Activated naive CD4-positive, alpha-beta T cell (primary cell): Measurements from ENCODE around the gene MYBL2.
A peak's percentile ranks its signal among the peaks of the same experiment; 100 is the strongest.
"Not testable (repeated sequence)": the region's sequence is repeated elsewhere in the genome, so short reads cannot be mapped to it uniquely, and the experiment has no call there.

Source experiments
- DNase-seq, 4 experiments: peaks; one replicate each; lab custom pipeline; 2025; lab: John Stamatoyannopoulos, UW

Gene MYBL2

DNA sequence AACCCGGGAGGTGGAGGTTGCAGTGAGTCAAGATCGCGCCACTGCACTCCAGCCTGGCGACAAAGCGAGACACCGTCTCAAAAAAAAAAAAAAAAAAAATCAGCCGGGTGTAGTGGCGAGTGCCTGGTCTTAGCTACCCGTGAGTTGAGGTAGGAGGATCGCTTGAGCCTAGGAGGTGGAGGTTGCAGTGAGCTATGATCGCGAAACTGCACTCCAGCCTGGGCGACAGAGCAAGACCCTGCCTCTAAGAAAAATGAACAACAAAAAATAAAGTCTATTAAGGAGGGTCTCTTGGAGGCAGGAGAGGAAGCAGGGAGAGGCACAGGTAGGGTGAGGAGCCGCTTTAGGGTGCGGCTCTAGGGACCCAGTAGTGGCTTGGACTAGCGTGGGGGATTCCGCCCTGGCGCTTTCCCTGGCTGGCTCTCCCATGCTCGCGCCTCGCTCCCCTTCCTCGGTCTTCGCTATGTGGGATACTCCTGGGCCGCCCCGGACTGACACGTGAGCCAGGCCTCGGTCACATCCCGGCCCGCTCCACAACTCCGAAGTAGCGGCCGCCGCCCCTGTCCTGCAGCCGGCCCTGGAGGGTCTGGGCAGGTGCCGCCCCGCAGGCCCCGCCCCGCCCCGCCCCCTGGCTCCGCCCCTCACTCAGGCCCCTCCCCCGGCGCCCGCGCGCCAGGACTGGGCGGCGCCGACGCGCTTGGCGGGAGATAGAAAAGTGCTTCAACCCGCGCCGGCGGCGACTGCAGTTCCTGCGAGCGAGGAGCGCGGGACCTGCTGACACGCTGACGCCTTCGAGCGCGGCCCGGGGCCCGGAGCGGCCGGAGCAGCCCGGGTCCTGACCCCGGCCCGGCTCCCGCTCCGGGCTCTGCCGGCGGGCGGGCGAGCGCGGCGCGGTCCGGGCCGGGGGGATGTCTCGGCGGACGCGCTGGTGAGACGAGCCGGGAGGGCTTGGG lies at the start of gene MYBL2:
Gene MYBL2 (plus strand): TSS at position 739 of the 953 bp plus-strand sequence. CDS start 170 bp downstream, at position 909.
- peak; percentile 21 to 62 (median 34) for DNase-seq

DNA sequence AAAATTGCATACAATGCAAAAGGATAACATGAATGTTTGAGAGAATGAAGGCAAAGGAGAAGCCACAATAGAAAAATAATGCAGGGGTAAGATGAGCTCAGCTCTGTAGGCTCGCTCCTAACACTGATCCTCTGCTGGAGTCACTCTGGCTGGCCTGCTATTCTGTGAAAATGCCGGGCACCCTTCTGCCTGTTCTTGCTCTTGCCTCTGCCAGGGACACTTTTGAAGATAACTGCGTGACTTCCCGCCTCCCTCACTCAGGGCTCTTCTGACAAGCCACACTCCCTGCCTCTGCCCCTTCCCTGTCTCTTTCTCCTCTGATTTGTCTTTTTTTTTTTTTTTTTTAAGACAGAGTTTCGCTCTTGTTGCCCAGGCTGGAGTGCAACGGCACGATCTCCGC lies 35.3 kb upstream of the MYBL2 start:
- DNase-seq = no peak

DNA sequence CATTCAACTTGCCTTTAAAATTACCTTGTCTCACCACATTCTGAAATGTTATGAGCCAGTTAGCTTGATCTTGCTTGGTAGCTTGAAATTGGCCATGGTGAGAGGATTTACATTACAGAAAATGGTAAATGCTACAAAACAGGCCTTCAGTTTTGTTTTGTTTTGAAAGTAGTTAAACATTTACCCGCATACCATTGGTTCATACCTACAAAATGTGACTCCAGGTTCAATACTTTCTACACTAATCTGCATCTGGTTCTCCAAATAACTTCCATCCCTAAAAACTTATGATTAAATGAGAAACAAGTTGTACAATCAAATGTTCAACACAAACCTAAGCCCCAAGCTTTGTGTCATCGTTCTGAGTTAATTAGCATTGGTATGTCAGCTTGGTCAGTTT lies 30.5 kb upstream of the MYBL2 start:
- no peak for DNase-seq

DNA sequence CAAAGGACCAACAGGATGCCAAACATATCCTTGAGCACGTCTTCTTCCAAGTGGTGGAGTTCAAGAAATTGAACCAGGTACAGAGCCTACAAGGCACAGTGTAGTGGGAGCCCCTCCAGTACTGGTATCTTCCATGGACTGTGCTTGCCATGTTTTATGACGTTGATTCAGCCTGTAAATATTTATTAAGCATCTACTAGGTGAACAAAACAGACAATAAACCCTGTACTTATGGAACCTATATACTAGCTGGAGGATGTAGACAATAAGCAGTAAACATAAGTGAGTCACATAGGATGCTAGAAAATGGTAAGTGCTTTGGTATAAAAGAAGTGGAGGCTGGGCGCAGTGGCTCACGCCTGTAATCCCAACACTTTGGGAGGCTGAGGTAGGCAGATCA lies 24.4 kb upstream of the MYBL2 start:
- no peak for DNase-seq

DNA sequence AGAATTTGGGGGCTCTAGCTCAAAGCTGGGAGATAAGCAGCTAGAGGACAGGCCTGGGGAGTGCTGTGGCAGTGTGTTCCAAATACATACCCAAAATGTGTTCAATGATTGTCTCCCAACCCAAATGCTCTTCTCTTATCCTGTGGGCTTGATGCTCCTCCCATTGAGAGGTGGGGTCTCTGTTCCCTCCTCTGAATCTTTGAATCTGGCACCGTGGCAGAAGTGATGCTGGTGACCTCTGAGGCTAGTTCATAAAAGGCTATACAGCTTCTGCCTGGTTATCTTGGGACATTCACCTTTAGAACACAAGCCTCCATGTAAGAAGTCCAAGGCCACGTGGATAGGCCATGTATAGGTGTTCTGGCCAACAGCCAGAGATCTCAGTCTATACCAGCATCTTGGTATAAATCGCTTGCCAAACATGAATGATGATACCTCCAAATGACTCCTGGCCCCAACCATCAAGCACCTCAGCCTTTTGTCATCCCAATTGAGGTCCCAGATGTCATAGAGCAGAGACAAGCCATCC lies 15.9 kb upstream of the MYBL2 start:
- no peak for DNase-seq

DNA sequence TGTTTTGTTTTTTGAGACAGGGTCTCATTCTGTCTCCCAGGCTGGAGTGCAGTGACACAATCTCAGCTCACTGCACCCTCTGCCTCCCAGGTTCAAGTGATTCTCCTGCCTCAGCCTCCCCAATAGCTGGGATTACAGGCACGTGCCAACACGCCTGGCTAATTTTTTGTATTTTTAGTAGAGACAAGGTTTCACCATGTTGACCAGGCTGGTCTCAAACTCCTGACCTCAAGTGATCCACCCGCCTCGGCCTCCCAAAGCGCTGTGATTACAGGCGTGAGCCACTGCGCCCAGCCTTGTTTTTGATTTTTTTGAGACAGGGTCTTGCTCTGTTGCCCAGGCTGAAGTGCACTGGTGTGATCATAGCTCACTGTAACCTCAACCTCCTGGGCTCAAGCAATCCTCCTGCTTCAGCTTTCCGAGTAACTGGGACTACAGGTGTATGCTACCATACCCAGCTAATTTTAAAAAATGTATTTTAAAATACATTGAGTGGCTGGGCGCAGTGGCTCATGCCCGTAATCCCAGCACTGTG lies 15.2 kb upstream of the MYBL2 start:
- DNase-seq = not testable (repeated sequence)

DNA sequence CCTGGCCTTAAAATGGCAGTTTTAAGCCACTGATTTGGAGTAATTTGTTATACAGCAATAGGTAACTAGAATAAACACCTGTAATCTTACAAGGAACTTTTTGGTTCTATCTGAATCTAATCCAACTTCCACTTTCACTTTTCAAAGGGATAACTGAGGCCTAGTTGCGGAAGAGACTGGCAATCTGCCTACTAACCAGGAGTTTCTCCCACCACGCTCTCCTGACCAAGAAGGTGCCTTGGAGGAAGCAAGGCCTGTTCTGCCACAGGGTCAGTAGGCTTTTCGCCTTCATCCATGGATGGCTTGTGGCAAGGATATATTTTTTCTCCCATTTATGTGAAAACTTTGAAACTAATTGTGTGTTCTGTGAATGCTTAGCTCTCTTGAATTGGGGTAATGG lies 12.9 kb upstream of the MYBL2 start:
- no peak for DNase-seq

DNA sequence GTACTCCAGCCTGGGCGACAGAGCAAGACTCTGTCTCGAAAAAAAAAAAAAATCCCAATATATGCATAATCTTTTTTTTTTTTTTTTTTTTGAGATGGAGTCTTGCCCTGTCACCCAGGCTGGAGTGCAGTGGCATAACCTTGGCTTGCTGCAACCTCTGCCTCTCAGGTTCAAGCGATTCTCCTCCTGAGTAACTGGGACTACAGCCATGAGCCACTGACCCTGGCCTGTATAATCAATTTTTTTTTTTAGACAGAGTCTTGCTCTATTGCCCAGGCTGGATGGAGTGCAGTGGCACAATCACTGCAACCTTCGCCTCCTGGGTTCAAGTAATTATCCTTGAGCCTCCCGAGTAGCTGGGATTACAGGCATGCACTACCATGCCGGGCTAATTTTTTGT lies 11.7 kb upstream of the MYBL2 start:
- not testable (repeated sequence) for DNase-seq

DNA sequence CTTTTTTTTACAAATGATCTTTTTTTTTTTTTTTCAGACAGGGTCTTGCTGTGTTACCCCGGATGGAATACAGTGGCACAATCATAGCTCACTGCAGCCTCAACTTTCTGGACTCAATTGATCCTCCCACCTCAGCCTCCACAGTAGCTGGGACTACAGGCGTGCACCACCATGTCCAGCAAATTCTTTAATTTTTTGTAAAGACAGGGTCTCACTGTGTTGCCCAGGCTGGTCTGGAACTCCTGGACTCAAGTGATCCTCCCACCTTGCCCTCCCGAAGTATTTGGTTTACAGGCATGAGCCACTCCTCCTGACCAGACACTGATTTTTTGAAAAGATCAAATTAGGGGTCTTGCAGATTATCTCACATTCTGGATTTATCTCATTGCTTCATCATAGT lies 11.0 kb upstream of the MYBL2 start:
- no peak for DNase-seq

DNA sequence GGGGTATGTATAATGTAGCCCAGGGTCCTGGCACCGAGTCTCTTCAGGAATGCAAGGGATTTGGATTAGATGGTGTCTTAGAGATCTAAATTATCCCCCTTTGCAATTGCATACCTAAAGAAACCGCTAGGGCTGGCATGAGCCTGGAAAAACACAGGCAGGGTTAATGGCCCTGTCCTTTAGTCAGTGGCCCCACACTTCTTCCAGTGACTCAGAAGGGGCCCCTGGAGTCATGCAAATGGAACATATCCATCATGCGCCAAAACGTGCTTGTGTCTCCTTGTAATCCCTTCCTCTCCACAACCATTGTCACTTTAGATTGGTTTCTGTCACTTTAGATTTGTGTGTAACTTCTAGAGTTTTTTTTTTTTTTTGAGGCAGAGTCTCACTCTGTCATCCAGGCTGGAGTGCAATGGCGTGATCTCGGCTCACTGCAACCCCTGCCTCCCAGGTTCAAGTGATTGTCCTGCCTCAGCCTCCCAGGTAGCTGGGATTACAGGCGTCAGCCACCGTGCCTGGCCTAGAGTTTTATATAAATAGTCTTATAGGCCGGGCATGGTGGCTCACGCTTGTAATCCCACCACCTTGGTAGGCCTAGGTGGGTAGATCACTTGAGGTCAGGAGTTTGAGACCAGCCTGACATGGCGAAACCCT lies 8.7 kb upstream of the MYBL2 start:
- DNase-seq = no peak

DNA sequence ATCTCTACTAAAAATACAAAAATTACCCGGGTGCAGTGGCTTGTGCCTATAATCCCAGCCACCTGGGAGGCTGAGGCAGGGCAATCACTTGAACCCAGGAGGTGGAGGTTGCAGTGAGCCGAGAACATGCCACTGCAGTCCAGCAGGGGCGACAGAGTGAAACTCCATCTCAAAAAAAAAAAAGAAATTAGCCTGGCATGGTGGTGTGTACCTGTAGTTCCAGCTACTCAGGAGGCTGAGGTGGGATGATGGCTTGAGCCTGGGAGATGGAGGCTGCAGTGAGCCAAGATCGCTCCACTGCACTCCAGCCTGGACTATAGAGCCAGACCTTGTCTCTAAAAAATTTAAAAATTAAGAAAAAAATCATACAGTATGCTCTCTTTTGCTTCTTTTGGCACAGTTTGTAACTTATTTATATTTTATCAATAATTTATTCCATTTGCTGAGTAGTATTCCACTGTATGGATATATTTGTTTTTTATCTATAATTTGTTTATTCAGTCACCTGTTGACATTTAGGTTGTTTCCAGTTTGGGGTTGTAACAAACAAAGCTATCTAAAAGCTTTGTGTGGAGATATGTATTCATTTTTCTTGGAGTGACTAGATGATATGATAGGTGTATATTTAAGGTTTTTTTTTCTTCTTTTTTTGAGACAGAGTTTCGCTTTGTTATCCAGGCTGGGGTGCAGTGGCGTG lies 8.0 kb upstream of the MYBL2 start:
- no peak for DNase-seq

DNA sequence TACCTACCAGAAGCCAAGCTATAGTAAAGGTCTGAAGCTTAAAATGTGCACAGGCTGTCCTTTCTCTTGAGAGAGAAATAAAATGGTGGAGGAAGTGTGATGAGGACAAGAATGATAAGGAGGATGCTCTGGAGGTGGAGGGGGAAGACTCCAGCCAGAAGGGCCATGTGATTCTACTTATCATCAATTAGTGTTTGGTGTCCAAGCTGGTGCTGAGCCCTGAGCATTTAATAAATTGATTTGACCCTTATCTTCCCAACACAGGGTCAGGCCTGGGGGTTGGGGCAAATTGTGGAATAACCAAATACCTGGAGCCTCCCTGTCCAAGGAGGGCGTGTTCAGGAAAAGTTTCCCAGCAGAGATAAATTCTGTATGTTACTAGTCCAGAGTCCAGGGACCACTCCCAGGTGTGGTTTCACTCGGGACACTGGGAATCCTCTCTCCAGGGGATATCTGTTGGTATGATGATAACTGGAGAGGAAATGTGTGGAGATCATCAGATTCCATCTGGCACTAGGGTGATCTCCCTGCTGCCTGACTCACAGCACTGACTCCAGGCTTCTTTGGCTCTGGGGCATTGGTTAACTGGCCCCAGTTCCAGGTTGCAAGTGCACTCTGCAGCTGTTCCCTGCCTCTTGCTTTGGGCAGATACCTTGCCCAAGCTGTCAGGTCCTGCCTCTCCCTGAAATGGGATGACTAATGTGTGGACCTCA lies 3.8 kb upstream of the MYBL2 start:
- DNase-seq = no peak

DNA sequence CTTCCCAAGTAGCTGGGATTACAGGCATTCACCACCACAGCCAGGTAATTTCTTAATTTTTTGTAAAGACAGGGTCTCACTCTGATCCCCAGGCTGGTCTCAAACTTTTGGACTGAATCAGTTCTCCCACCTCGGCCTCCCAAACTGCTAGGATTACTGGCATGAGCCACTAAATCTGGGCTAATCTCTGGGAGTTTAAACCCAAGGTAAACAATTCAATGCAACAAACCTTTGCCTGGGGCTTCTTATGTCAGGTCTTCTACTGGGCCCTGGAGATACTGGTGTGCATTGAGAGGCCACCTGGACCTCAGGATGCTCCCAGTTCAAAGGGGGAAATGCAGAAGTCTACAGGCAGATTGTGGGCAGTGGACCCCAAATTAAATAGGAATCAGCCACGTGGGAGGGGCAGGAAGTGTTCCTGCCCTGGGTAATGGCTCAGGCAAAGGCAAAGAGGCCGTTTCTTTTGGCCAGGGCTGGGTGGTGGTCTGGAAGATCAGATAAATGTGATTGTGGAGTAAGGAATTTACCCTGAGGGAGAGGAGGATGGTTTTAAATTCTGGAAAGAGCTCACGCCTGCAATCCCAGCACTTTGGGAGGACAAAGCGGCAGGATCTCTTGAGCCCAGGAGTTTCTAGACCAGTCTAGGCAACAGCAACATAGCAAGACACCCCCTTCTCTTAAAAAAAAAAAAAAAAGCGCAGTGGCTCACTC lies 1.3 kb upstream of the MYBL2 start:
- no peak for DNase-seq

DNA sequence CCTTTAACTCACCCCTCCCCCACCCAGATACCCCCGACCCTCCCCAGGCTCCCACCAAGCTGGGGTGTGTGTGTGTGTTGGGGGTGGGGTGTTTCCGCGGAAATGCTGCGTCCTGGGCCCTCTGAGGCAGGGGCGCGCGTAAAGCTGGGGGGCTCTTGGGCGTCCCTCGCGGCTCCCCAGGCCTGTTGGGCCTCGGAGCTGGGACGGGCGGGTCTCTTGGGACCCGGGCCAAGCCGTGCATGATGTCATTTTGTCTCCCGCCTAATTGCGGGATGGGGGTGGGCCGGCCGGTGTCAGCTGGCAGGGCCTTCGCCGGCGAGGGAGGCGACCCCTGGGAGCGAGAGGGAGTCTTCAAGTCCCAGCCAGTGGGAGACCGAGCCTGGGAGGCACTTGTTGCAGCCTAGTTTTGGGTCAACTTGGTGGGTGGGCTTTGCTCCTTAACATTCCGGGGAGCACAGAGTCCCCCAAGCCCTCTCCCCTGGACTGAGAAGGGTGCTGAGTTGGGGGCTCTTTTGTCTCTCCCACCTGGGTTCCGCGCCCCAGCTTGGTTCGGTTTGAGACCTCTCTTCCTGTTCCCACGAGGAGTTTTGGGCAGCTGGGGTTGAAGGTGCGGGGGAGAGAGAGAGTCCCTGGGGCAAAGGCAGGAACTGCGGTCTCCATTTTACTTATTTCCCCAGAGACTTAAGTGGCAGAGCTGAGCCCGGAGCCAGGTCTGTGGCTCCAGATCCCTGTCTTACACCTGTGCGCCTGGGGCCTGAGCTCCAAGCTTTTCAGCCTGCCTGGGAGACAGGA lies 623 bp downstream of the MYBL2 start:
- no peak for DNase-seq

DNA sequence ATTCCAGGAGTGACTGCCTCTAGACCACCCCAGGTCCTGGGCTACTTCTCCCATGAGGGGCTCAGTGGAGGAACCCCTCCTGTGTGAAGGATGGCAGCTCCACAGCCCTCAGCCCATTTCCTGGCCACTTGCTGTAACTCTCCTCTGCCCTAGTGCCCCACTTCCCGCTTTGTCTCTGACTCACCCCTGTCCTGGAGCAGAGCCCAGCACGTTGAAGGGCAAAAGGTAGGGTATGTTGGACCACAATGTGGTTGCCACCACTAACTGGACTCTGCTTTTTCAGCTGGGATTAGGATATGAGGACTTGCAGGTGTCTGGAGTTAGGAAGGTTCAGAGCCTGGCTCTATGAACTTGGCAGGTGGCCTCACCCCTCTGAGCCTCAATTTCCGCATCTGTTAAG lies 2.4 kb downstream of the MYBL2 start:
- no peak for DNase-seq

DNA sequence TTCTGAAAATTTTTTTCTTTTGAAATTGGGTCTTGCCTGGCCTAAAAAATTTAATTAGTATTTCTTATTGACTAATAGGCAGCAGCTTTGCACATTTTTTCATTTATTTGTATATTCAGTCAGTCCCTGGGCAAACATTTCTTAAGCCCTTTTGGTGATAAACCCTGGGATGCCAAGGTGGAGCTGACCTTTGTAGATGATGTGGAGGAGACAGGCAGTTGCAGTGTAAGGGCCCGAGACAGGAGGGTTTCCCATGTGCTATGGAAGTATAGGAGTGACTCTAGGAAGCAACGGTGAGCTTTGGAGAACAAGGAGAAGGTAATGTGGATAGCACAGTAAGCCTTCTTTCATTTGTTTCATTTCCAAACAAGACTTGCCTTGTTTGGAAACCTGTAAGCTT lies 3.5 kb downstream of the MYBL2 start:
- no peak for DNase-seq

DNA sequence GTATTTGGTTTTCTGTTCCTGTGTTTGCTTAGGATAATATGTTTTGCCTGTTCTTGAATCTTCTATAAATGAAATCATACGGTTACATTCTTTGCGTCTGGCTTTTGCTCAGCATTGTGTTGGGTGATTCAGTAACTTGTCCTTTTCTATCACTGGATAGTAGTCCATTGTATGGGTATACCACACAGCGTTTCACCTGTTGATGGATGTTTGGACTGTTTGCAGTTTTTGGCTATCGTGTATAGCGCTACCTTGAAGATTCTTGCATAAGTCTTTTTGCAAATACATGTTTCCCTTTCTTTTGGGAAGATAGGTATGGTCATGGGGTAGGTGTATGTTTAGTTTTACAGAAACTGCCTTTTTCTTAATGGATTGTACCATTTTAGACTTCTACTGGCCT lies 9.5 kb downstream of the MYBL2 start:
- DNase-seq = no peak

DNA sequence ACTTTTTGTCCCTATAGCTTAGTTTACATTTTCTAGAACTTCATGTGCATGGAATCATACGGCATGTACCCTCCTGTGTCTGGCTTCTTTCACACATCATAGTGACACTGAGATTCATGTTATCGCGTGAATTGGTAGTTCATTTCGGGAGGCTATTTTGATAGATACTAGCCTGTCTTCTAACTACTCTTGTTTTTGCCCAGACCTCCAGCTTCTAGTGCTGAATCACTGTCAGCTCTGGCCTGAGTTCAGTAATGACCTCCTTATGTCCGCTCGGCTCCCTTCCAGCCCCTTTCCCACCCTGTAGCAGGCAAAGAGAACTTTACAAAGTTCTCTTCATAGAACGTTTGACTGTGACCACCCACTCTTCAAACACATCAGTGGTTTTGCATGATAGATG lies 14.1 kb downstream of the MYBL2 start:
- DNase-seq = no peak

DNA sequence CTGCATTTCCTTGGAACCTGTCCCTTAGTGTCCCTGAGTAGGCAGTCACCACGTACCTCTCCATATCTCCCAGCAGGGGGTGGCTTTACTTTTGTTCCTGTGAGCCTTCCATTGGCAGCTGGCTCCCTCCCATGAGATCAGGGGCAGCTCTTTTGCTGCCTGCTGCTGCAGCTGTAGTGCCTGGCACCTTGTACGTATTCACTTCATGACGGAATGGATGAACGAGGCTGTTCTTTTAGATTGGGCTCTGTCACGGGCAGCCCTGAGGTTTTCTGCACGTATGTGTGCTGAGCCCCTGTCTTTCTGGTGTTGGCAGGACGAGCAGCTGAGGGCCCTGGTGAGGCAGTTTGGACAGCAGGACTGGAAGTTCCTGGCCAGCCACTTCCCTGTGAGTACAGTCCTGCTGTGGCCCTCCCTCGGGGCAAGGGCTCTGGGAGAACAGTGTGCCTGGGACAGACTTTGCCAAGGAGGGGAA lies 14.6 kb downstream of the MYBL2 start:
- DNase-seq = no peak

DNA sequence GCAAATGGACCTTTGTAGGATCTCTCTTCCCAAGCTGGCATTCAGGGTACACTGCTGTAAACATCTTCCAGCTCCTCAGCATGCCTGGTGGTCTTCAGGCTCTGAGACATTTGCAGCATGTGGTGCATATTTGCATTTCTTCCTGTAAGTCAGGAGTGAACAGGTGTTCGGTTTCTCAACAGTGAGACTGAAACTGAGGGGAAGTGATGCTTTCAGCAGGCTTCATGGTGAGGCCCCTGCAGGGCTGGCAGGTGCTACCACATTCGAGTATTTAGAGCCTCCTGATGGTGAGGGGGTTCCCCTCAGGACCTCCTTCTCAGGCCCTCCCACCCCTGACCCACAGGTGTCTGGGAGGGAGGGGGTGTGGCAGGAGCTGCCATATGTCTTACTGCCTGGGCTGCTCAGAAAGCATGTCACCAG lies 15.1 kb downstream of the MYBL2 start:
- DNase-seq = no peak
